OCI-LY3 (cell line): ENCODE data around the gene HIVEP3.

Experiments used
- H2AFZ ChIP-seq: fragments of 200-600, 300-600 bp; shearing (Covaris generic); 2 replicates; pipeline ENCODE4 v1.6.0; 2014; ENCODE audit warnings: antibody characterized with exemption, low read depth, low read length
- H3K27ac ChIP-seq: fragments of 200-600, 300-600 bp; sonication (generic); 2 replicates; pipeline ENCODE4 v1.5.1; 2014; ENCODE audit warnings: mild to moderate bottlenecking, low read length, moderate library complexity, mixed read lengths
- H3K27me3 ChIP-seq: fragments of 200-600, 300-600 bp; sonication (generic); 2 replicates; pipeline ENCODE4 v1.6.1; 2014; ENCODE audit warnings: low read depth, low read length, mixed read lengths
- H3K36me3 ChIP-seq: fragments of 200-600, 300-600 bp; sonication (generic); replicated peaks from 2 replicates; pipeline ENCODE3; 2014; ENCODE audit warnings: low read depth, low read length, mixed read lengths
- H3K4me1 ChIP-seq: fragments of 300-600, 200-600 bp; sonication (generic); 2 replicates; pipeline ENCODE4 v1.6.1; 2014; ENCODE audit warnings: low read length, mixed read lengths
- H3K4me2 ChIP-seq: fragments of 200-600, 300-600 bp; sonication (generic); 2 replicates; pipeline ENCODE4 v1.6.1; 2014; ENCODE audit warnings: low read length, mixed read lengths
- H3K4me3 ChIP-seq: fragments of 300-600, 200-600 bp; sonication (generic); 2 replicates; pipeline ENCODE4 v1.5.1; 2014; ENCODE audit warnings: antibody characterized with exemption, mild to moderate bottlenecking, low read length, moderate library complexity
- H3K79me2 ChIP-seq: fragments of 300-600, 200-600 bp; shearing (Covaris generic); 2 replicates; pipeline ENCODE4 v1.6.1; 2014; ENCODE audit warnings: mild to moderate bottlenecking, low read length, mixed read lengths
- H3K9ac ChIP-seq: fragments of 300-600, 200-600 bp; shearing (Covaris generic); 2 replicates; pipeline ENCODE4 v1.6.0; 2014; ENCODE audit warnings: mild to moderate bottlenecking, low read length, moderate library complexity
- H3K9me3 ChIP-seq: fragments of 200-600, 300-600 bp; shearing (Covaris generic); 2 replicates; pipeline ENCODE4 v1.6.1; 2014; ENCODE audit warnings: low read length, mixed read lengths; ENCODE audit not compliant: insufficient read depth
- H4K20me1 ChIP-seq: fragments of 200-600, 300-600 bp; sonication (generic); 2 replicates; pipeline ENCODE4 v1.6.1; 2016; ENCODE audit warnings: low read length, mixed read lengths; ENCODE audit not compliant: insufficient read depth
- CTCF ChIP-seq: fragments of 200-600, 300-600 bp; sonication (generic); IDR thresholded peaks from 2 replicates; pipeline ENCODE4 v1.5.1; 2014; ENCODE audit warnings: antibody characterized with exemption, low read length, low read depth
- EZH2phosphoT487 ChIP-seq: fragments of 200-600 bp; shearing (Covaris generic); IDR thresholded peaks from 2 replicates; pipeline ENCODE4 v1.6.1; 2018; ENCODE audit warnings: antibody characterized with exemption, mixed run types, low read depth

The HIVEP3 gene

GRCh38 chr1:41498391-41498790, 420.3 kb downstream of the HIVEP3 start:
- TF ChIP-seq CTCF (no peak), EZH2phosphoT487 (no peak)
- Histone ChIP-seq H3K4me1 (peaks cover 39% of the 10 kb centered on the region), H3K9ac (no peak overlapping the region)

DNA sequence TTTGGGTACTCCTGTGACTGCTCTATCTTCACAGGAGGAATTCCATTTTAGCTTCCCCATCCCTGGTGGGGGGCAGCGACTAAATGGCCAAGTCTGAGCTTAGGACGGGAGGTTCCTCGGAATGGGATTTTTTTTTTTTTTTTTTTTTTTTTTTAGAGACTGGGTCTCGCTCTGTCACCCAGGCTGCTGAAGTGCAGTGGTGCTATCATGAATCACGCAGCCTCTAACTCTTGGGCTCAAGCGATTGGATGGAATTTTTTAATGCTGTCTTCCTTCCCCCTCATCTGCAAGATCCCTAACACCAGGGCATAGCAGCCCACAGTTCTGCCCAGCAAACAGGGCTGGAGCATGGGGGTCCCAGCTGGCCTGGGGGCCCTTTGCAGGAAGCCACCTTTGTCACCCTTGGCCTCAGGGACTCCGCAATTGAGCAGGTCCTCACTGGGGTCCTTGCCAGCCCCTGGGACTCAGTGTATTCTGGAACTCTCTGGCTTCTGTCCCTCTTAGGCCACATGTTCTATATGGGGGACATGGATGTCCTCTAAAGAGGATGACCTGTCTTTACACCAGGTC, 421.2 kb downstream of the HIVEP3 start:
- no peak overlapping the region for H3K4me2 ChIP-seq
- H2AFZ ChIP-seq = no peak overlapping the region
- no peaks in the 10 kb centered on the region for H3K9me3 ChIP-seq
- H3K79me2 ChIP-seq = no peaks in the 10 kb centered on the region
- H3K4me1 ChIP-seq = peaks cover 39% of the 10 kb centered on the region
- no peak overlapping the region for H3K4me3 ChIP-seq
- H3K9ac ChIP-seq = no peak overlapping the region
- TF ChIP-seq EZH2phosphoT487 = no peak
- TF ChIP-seq CTCF = no peak
- no peak overlapping the region for H3K27ac ChIP-seq
- H3K36me3 ChIP-seq = no peaks in the 10 kb centered on the region
- no peaks in the 10 kb centered on the region for H4K20me1 ChIP-seq
- no peaks in the 10 kb centered on the region for H3K27me3 ChIP-seq

More at GRCh38 chr1:41498391-41498790, 420.3 kb downstream of the HIVEP3 start:
- H3K79me2 ChIP-seq = no peaks in the 10 kb centered on the region
- H3K27ac ChIP-seq = no peak overlapping the region
- no peaks in the 10 kb centered on the region for H3K27me3 ChIP-seq
- no peak overlapping the region for H3K4me3 ChIP-seq
- no peaks in the 10 kb centered on the region for H4K20me1 ChIP-seq
- no peaks in the 10 kb centered on the region for H3K36me3 ChIP-seq
- no peaks in the 10 kb centered on the region for H3K9me3 ChIP-seq
- H2AFZ ChIP-seq = no peak overlapping the region
- H3K4me2 ChIP-seq = peak overlapping the region; percentile 46

GRCh38 chr1:41497056-41497440, 421.7 kb downstream of the HIVEP3 start:
- peaks cover 40% of the 10 kb centered on the region for H3K4me1 ChIP-seq
- no peak overlapping the region for H3K4me3 ChIP-seq
- no peak overlapping the region for H3K9ac ChIP-seq
- no peaks in the 10 kb centered on the region for H3K36me3 ChIP-seq
- no peaks in the 10 kb centered on the region for H4K20me1 ChIP-seq
- peak overlapping the region; percentile 63; the same call in 1 of the 2 replicates for H3K4me2 ChIP-seq
- H3K79me2 ChIP-seq = no peaks in the 10 kb centered on the region
- no peak overlapping the region for H2AFZ ChIP-seq
- TF ChIP-seq CTCF (no peak), EZH2phosphoT487 (no peak)
- no peaks in the 10 kb centered on the region for H3K9me3 ChIP-seq
- no peak overlapping the region for H3K27ac ChIP-seq
- H3K27me3 ChIP-seq = no peaks in the 10 kb centered on the region

DNA sequence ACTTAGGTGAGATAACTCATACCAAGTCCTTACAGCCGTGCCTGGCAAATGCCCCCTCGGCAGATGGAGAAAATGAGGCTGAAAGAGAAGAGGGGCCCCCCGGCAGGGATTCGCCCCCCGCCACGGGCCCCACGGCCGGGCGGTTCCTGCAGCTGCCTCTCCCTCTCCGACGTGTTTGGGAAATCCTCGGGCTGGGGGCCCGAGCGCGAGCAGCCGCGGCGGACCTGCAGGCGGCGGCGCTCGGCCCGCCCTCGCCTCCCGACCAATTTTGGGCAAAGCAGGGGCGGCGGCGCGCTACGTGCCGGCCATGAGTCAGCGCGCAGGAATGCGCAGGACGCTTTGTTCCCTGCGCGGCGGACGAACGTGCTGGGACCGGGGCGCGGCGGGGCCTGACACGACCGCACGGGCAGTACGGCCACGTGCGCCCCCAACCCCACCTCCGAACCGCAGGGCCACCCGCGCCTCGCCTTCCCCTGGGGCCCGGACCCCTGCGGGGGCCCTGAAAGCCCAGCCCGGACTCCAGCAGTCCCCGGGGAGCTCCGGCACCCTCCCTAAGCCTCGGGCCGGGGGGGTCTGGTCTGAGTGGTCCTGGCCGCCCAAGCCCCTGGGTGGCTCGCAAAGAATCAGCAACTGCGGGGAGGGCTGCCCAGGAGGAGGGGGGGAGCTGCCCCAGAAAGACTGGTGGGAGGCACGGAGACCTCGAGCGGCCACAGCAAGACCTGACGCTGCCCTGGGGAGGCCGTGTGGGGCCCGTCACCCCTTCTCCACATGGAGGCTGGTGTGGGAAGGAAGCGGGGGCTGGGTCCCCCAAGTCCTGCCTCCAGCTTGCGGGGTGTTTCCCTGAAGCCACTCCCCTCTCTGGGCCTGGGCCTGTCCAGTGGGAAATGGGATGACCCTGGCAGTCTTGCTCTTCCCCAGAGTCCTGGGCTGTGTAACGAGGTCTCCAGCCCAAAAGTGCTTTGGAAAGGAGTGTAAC, 422.4 kb downstream of the HIVEP3 start:
- Histone ChIP-seq H3K79me2 (no peaks in the 10 kb centered on the region), H3K4me3 (peak overlapping the region; percentile 74), H4K20me1 (no peaks in the 10 kb centered on the region), H3K9me3 (no peaks in the 10 kb centered on the region), H3K36me3 (no peaks in the 10 kb centered on the region), H3K27ac (no peak overlapping the region), H3K27me3 (no peaks in the 10 kb centered on the region), H2AFZ (peak overlapping the region; percentile 65; the same call in 1 of the 2 replicates), H3K4me1 (peaks cover 41% of the 10 kb centered on the region), H3K9ac (peak overlapping the region; percentile 59), H3K4me2 (peak overlapping the region; percentile 63)
- TF ChIP-seq EZH2phosphoT487 (no peak), CTCF (no peak)
